GM12878 (cell line): Measurements from ENCODE around the gene SPATA46. TPM values are rescaled to one million over a fixed set of nuclear protein-coding genes. Genes with fewer than 3 reads are reported as not detected.

ENCODE experiments used
- ATAC-seq: fragments of 200-7000 bp; cut with Tn5 transposase; 3 replicates; pipeline ENCODE4 v1.9.1; 2020; ENCODE audit warnings: mild to moderate bottlenecking, moderate library complexity
- BruUV-seq: library from RNA; stranded (reverse); fragments of 400-500 nt; replicated peaks from 2 replicates; lab custom pipeline; 2021; lab: Mats Ljungman, UMichigan
- CTCF ChIA-PET: fragments of 300-600 bp; sonication (Branson Sonifier 250); formaldehyde crosslinking; extraction: SDS; loops from one replicate; lab custom pipeline; 2021; ENCODE audit warnings: inconsistent platforms; lab: Yijun Ruan, JAX
- POLR2A ChIA-PET: fragments of 350-600 bp; formaldehyde crosslinking; extraction: SDS; loops from one replicate; lab custom pipeline; 2021; ENCODE audit warnings: inconsistent platforms; lab: Charles Lee
- RAD21 ChIA-PET: fragments of 300-600 bp; sonication (Branson Sonifier 250); formaldehyde crosslinking; loops from one replicate; lab custom pipeline; 2023; ENCODE audit warnings: antibody characterized with exemption; ENCODE audit not compliant: unreplicated experiment; lab: Charles Lee
- SMC1A ChIA-PET: fragments of 300-600 bp; sonication (Branson Sonifier 250); formaldehyde crosslinking; loops from one replicate; lab custom pipeline; 2023; ENCODE audit not compliant: unreplicated experiment, uncharacterized antibody; lab: Charles Lee
- DNase-seq: peaks from one replicate; pipeline ENCODE4 v3.0.0-alpha.2; 2011; ENCODE audit warnings: low read depth, low spot score
- FAIRE-seq: peaks from 3 replicates; lab custom pipeline; 2011; peaks lifted over from hg19 to GRCh38; lab: Jason Lieb, UNC
- H2AFZ ChIP-seq: 2 replicates; pipeline ENCODE4 v1.6.0; 2011; ENCODE audit warnings: low read depth, low read length, control low read depth; ENCODE audit not compliant: control insufficient read depth
- H3K27ac ChIP-seq: 2 replicates; pipeline ENCODE4 v1.5.1; 2011; ENCODE audit warnings: control low read depth; ENCODE audit not compliant: control insufficient read depth, insufficient read depth
- H3K27me3 ChIP-seq, 2 experiments: replicated peaks in 1 of 2; 2 replicates each; pipeline versions ENCODE4 v1.6.0 to v1.6.1; 2011; ENCODE audit warnings: low read length in 1 of 2; ENCODE audit not compliant: control insufficient read depth in 2 of 2, insufficient read depth in 2 of 2
- H3K36me3 ChIP-seq, 2 experiments: 2 replicates each; pipeline ENCODE4 v1.5.1; 2011; ENCODE audit warnings: low read length in 1 of 2; ENCODE audit not compliant: control insufficient read depth in 2 of 2, insufficient read depth in 2 of 2
- H3K4me1 ChIP-seq: 2 replicates; pipeline ENCODE4 v1.6.1; 2011; ENCODE audit warnings: mild to moderate bottlenecking, low read length, moderate library complexity, mixed read lengths; ENCODE audit not compliant: control insufficient read depth, insufficient read depth
- H3K4me2 ChIP-seq: 2 replicates; pipeline ENCODE4 v1.6.0; 2011; ENCODE audit warnings: control low read depth; ENCODE audit not compliant: control insufficient read depth, insufficient read depth
- H3K4me3 ChIP-seq: fragments of 200-600 bp; sonication (generic); 2 replicates; pipeline ENCODE4 v1.5.1; 2016
- H3K79me2 ChIP-seq: 2 replicates; pipeline ENCODE4 v1.6.0; 2011; ENCODE audit warnings: low read length; ENCODE audit not compliant: control insufficient read depth, insufficient read depth
- H3K9ac ChIP-seq: 2 replicates; pipeline ENCODE4 v1.8.0; 2011; ENCODE audit warnings: low read length, control low read depth, mixed read lengths; ENCODE audit not compliant: control insufficient read depth, insufficient read depth
- H3K9me3 ChIP-seq: replicated peaks from 3 replicates; pipeline ENCODE4 v1.5.1; 2011; ENCODE audit warnings: mild to moderate bottlenecking, low read length; ENCODE audit not compliant: control insufficient read depth, insufficient read depth
- H4K20me1 ChIP-seq: 2 replicates; pipeline ENCODE4 v1.6.0; 2011; ENCODE audit not compliant: control insufficient read depth, insufficient read depth
- ATF3 ChIP-seq: IDR thresholded peaks from 2 replicates; pipeline ENCODE4 v1.6.1; 2011; ENCODE audit warnings: low read depth, mild to moderate bottlenecking, low read length, moderate library complexity, borderline replicate concordance; ENCODE audit errors: extremely low read depth
- EGR1 ChIP-seq, 2 experiments: IDR thresholded peaks; 1 replicate in 1 of 2; 2 replicates in 1 of 2; pipeline ENCODE4 v1.6.1; 2011 to 2012; ENCODE audit warnings: low read depth in 2 of 2, low read length in 2 of 2, borderline replicate concordance in 1 of 2, mild to moderate bottlenecking in 1 of 2, moderate library complexity in 1 of 2
- ETV6 ChIP-seq, 2 experiments: fragments of 450-650 bp in 1 of 2; IDR thresholded peaks in 1 of 2; conservative IDR thresholded peaks in 1 of 2; 2 replicates each; pipeline ENCODE4 v1.6.1; 2014; ENCODE audit warnings: antibody characterized with exemption in 1 of 2, borderline replicate concordance in 1 of 2, low read depth in 1 of 2, mild to moderate bottlenecking in 1 of 2, moderate library complexity in 1 of 2
- EZH2 ChIP-seq: IDR thresholded peaks from 2 replicates; pipeline ENCODE4 v1.6.1; 2012; ENCODE audit warnings: low read depth, mild to moderate bottlenecking, control low read depth, inconsistent platforms, low read length, borderline replicate concordance; ENCODE audit not compliant: control insufficient read depth
- GABPA ChIP-seq: IDR thresholded peaks from 2 replicates; pipeline ENCODE4 v1.6.1; 2014; ENCODE audit warnings: antibody characterized with exemption, low read depth, mild to moderate bottlenecking, inconsistent platforms
- JUNB ChIP-seq: IDR thresholded peaks from 2 replicates; pipeline ENCODE4 v1.6.1; 2016; ENCODE audit warnings: antibody characterized with exemption, mild to moderate bottlenecking
- KAT2A ChIP-seq: conservative IDR thresholded peaks from 2 replicates; pipeline ENCODE4 v1.6.1; 2011; ENCODE audit warnings: low read depth, low read length; ENCODE audit not compliant: control insufficient read depth
- LARP7 ChIP-seq: fragments of 450-650 bp; IDR thresholded peaks from 2 replicates; pipeline ENCODE4 v1.6.1; 2017; ENCODE audit warnings: mild to moderate bottlenecking
- MEF2A ChIP-seq: IDR thresholded peaks from 2 replicates; pipeline ENCODE4 v1.6.1; 2011; ENCODE audit warnings: low read depth, mild to moderate bottlenecking, low read length, moderate library complexity; ENCODE audit not compliant: insufficient read depth
- NFIC ChIP-seq: IDR thresholded peaks from 2 replicates; pipeline ENCODE4 v1.6.1; 2012; ENCODE audit warnings: low read depth, mild to moderate bottlenecking, inconsistent platforms, low read length, moderate library complexity
- PKNOX1 ChIP-seq: fragments of 450-650 bp; IDR thresholded peaks from 2 replicates; pipeline ENCODE4 v1.6.1; 2016; ENCODE audit warnings: mild to moderate bottlenecking
- SUZ12 ChIP-seq: fragments of 200-600 bp; sonication (generic); IDR thresholded peaks from one replicate; pipeline ENCODE4 v1.6.1; 2018; ENCODE audit warnings: antibody characterized with exemption, mild to moderate bottlenecking; ENCODE audit not compliant: unreplicated experiment
- ZNF274 ChIP-seq: IDR thresholded peaks from one replicate; pipeline ENCODE4 v1.8.0; 2011; ENCODE audit not compliant: insufficient read length, insufficient read depth
- WGBS: methylation state at CpG from one replicate; pipeline ENCODE4 v1.1.6; 2016; ENCODE audit warnings: low lambda C conversion rate; ENCODE audit not compliant: insufficient replicate concordance, insufficient coverage; ENCODE audit errors: missing lambda C conversion rate; 5-methylcytosine and 5-hydroxymethylcytosine counted together
- in situ Hi-C: fragments of 300-500 bp; cut with MboI; formaldehyde crosslinking; loops from 9 replicates; pipeline ENCODE4 v1.14.3; 2018; ENCODE audit warnings: mixed read lengths
- intact Hi-C: fragments of 100-400 bp; cut with micrococcal nuclease; formaldehyde crosslinking; loops from one replicate; pipeline ENCODE4 v1.14.2; 2022; ENCODE audit not compliant: unreplicated experiment
- polyA plus RNA-seq, 11 experiments: library from polyadenylated mRNA; depleted of rRNA in 4 of 11; unstranded in 6 of 11; stranded (reverse) in 5 of 11; fragments of >200 nt; fragmentation: Nextera tagmentation in 4 of 11; fragmentation: Illumina TruSeq in 1 of 11; extraction: Ambion mirVana in 4 of 11; extraction: Trizol in 1 of 11; gene quantifications; 1 replicate in 1 of 11; 2 replicates in 10 of 11; pipeline versions ENCODE4 v1.2.1 to v1.2.3, GENCODE V29; 2011 to 2016; ENCODE audit warnings: inconsistent platforms in 2 of 11, missing spikeins in 2 of 11, low read depth in 1 of 11
- total RNA-seq, 4 experiments: library from RNA; depleted of rRNA in 3 of 4; stranded (reverse); fragments of >200 nt in 3 of 4; fragmentation: Illumina TruSeq in 1 of 4; extraction: Trizol in 1 of 4; gene quantifications; 2 replicates each; pipeline versions ENCODE4 v1.2.1 to v1.2.3, GENCODE V29; 2013 to 2021
- TF ChIP-seq, protein P1 (sequence below): IDR thresholded peaks from 2 replicates; pipeline ENCODE4 v1.6.1; 2012; ENCODE audit warnings: mild to moderate bottlenecking, low read depth, low read length
- TF ChIP-seq, protein P2 (sequence below): IDR thresholded peaks from 2 replicates; pipeline ENCODE4 v1.6.1; 2011; ENCODE audit warnings: borderline replicate concordance, low read depth, mild to moderate bottlenecking, moderate library complexity, mixed read lengths, low read length; ENCODE audit not compliant: insufficient read depth; ENCODE audit errors: extremely low read length

Gene SPATA46
- total and polyA plus RNA-seq, 10 of the 15 experiments (the other 5 are each of a cell fraction or from before 2014, with no cell fraction given), result not detected

GRCh38 chr1:162405800-162406199 lies 29.1 kb upstream of the SPATA46 start:
- FAIRE-seq (no peak), DNase-seq (no peak), ATAC-seq (no peak)
- BruUV-seq, result no TSS peak
- 26% methylated on average over 5 of the region's 5 CpGs for WGBS
- no peak overlapping the region for H3K27ac ChIP-seq
- H3K79me2 ChIP-seq, result no peaks in the 10 kb centered on the region
- H3K4me3 ChIP-seq, result no peak overlapping the region
- no peaks in the 10 kb centered on the region for H3K9me3 ChIP-seq
- CTCF ChIA-PET, result no interaction called here
- no peak overlapping the region for H2AFZ ChIP-seq
- intact Hi-C loops (no loop called here), in situ Hi-C loops (no loop called here)
- H3K27me3 ChIP-seq, result no peaks in the 10 kb centered on the region; a peak in 2 of 4 replicates
- no peaks in the 10 kb centered on the region for H4K20me1 ChIP-seq
- H3K4me1 ChIP-seq, result no peaks in the 10 kb centered on the region
- no peaks in the 10 kb centered on the region for H3K36me3 ChIP-seq
- SMC1A ChIA-PET, result no interaction called here
- H3K4me2 ChIP-seq, result no peak overlapping the region
- RAD21 ChIA-PET, result no interaction called here
- H3K9ac ChIP-seq, result no peak overlapping the region
- POLR2A ChIA-PET, result no interaction called here
- no peak for TF ChIP-seq ETV6 (conservative IDR thresholded peaks at IDR 0.05 in 1 of 2, IDR thresholded peaks at IDR 0.05 in 1 of 2; ENCODE audit: borderline replicate concordance in 1 of 2, low read depth in 1 of 2)
- TF ChIP-seq, protein P1, sequence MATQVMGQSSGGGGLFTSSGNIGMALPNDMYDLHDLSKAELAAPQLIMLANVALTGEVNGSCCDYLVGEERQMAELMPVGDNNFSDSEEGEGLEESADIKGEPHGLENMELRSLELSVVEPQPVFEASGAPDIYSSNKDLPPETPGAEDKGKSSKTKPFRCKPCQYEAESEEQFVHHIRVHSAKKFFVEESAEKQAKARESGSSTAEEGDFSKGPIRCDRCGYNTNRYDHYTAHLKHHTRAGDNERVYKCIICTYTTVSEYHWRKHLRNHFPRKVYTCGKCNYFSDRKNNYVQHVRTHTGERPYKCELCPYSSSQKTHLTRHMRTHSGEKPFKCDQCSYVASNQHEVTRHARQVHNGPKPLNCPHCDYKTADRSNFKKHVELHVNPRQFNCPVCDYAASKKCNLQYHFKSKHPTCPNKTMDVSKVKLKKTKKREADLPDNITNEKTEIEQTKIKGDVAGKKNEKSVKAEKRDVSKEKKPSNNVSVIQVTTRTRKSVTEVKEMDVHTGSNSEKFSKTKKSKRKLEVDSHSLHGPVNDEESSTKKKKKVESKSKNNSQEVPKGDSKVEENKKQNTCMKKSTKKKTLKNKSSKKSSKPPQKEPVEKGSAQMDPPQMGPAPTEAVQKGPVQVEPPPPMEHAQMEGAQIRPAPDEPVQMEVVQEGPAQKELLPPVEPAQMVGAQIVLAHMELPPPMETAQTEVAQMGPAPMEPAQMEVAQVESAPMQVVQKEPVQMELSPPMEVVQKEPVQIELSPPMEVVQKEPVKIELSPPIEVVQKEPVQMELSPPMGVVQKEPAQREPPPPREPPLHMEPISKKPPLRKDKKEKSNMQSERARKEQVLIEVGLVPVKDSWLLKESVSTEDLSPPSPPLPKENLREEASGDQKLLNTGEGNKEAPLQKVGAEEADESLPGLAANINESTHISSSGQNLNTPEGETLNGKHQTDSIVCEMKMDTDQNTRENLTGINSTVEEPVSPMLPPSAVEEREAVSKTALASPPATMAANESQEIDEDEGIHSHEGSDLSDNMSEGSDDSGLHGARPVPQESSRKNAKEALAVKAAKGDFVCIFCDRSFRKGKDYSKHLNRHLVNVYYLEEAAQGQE, result no peak
- no peak for TF ChIP-seq KAT2A
- TF ChIP-seq, protein P2, sequence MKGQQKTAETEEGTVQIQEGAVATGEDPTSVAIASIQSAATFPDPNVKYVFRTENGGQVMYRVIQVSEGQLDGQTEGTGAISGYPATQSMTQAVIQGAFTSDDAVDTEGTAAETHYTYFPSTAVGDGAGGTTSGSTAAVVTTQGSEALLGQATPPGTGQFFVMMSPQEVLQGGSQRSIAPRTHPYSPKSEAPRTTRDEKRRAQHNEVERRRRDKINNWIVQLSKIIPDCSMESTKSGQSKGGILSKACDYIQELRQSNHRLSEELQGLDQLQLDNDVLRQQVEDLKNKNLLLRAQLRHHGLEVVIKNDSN, result no peak
- TF ChIP-seq EGR1 (IDR thresholded peaks at IDR 0.05; ENCODE audit: borderline replicate concordance in 1 of 2, low read depth in 2 of 2, low read length in 2 of 2), result no peak
- no peak for TF ChIP-seq MEF2A
- TF ChIP-seq NFIC, result no peak
- no peak for TF ChIP-seq SUZ12
- no peak for TF ChIP-seq GABPA
- TF ChIP-seq PKNOX1, result no peak
- TF ChIP-seq JUNB, result no peak
- TF ChIP-seq LARP7, result no peak
- no peak for TF ChIP-seq ZNF274
- no peak for TF ChIP-seq EZH2
- TF ChIP-seq ATF3, result no peak
